Osteoblast (primary cell): ENCODE measurements around the gene PLLP. TPM values are rescaled to one million over a fixed set of nuclear protein-coding genes. Genes with fewer than 3 reads are reported as not detected.

Source experiments
- DNase-seq: peaks from one replicate; pipeline ENCODE4 v3.0.0; 2011; ENCODE audit warnings: low spot score, mixed read lengths; ENCODE audit not compliant: insufficient read length; ENCODE audit errors: missing footprints
- H2AFZ ChIP-seq: 2 replicates; pipeline ENCODE4 v1.6.0; 2011; ENCODE audit warnings: mild to moderate bottlenecking, low read length
- H3K27ac ChIP-seq: 2 replicates; pipeline ENCODE4 v1.5.1; 2011; ENCODE audit warnings: mild to moderate bottlenecking, low read depth, low read length, moderate library complexity
- H3K27me3 ChIP-seq: 2 replicates; pipeline ENCODE4 v1.6.0; 2012; ENCODE audit warnings: mild to moderate bottlenecking, control low read depth, inconsistent platforms, low read length, moderate library complexity; ENCODE audit not compliant: insufficient read depth
- H3K36me3 ChIP-seq: 2 replicates; pipeline ENCODE4 v1.5.1; 2011; ENCODE audit warnings: mild to moderate bottlenecking, low read length, control low read depth, moderate library complexity; ENCODE audit not compliant: insufficient read depth
- H3K4me1 ChIP-seq: 2 replicates; pipeline ENCODE4 v1.5.1; 2011; ENCODE audit warnings: mild to moderate bottlenecking, low read length, control low read depth, moderate library complexity; ENCODE audit not compliant: insufficient read depth
- H3K4me2 ChIP-seq: 2 replicates; pipeline ENCODE4 v1.6.0; 2011; ENCODE audit warnings: mild to moderate bottlenecking, low read length; ENCODE audit not compliant: insufficient read depth
- H3K4me3 ChIP-seq: fragments of 200-600 bp; sonication (generic); 3 replicates; pipeline ENCODE4 v1.5.1; 2012; ENCODE audit warnings: mild to moderate bottlenecking, low read length, inconsistent platforms; ENCODE audit not compliant: insufficient read depth
- H3K79me2 ChIP-seq: 2 replicates; pipeline ENCODE4 v1.6.0; 2012; ENCODE audit warnings: mild to moderate bottlenecking, low read length, control low read depth, inconsistent platforms; ENCODE audit not compliant: insufficient read depth
- H3K9me3 ChIP-seq: 2 replicates; pipeline ENCODE4 v1.5.1; 2011; ENCODE audit warnings: low read depth, low read length, control low read depth
- H4K20me1 ChIP-seq: 2 replicates; pipeline ENCODE4 v1.6.0; 2012; ENCODE audit warnings: mild to moderate bottlenecking, low read length, control low read depth; ENCODE audit not compliant: insufficient read depth
- total RNA-seq: library from RNA; depleted of rRNA; stranded (reverse); fragments of >200 nt; gene quantifications from 2 replicates; pipeline ENCODE4 v1.2.3, GENCODE V29; 2012
- TF ChIP-seq, protein P1 (sequence below): IDR thresholded peaks from 2 replicates; pipeline ENCODE4 v1.5.1; 2011; ENCODE audit warnings: mild to moderate bottlenecking, low read depth, low read length, moderate library complexity; ENCODE audit errors: extremely low read depth

The PLLP gene
- total RNA-seq, 1 donor, result under 0.01 TPM

DNA sequence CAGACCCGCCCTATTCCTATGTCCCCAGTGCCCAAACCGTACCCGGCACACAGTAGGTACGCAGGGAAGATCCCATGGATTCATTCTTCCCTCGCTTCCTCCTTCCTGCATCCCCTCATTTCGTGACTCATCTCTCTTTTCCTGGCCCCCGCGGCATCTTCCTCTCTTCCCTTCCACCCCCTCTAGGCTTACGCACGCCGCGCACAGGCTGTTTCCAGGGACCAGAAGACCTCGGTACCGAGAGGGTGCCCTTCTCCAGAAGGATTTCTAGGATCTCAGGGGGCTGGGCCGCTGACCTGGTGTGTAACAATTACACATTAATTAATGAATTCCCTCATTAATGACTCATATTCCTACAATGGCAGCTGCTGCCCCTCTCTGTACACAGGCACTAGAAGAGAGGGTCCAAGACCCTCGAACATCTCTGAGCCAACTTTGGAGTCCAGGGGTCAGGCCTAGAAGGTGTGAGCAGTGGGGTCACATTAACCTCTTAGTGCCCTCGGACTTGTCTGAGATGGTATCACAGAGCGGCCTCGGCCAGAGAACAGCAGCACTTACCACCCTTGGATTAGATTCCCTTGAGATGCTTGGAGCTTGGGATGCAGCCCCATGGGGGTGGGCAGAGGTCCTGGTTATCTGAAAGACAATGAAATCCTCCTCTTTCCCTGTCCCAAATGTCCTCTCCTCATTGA, 16.8 kb upstream of the PLLP start:
- Histone ChIP-seq H3K27ac (no peak overlapping the region), H3K4me2 (peak overlapping the region; percentile 77), H2AFZ (peak overlapping the region; percentile 60), H3K9me3 (no peaks in the 10 kb centered on the region), H4K20me1 (no peaks in the 10 kb centered on the region), H3K4me1 (peaks cover 16% of the 10 kb centered on the region), H3K27me3 (peaks cover 9% of the 10 kb centered on the region), H3K79me2 (no peaks in the 10 kb centered on the region), H3K4me3 (peak overlapping the region; percentile 18), H3K36me3 (no peaks in the 10 kb centered on the region)
- DNase-seq, result peak; percentile 45
- TF ChIP-seq, protein P1, sequence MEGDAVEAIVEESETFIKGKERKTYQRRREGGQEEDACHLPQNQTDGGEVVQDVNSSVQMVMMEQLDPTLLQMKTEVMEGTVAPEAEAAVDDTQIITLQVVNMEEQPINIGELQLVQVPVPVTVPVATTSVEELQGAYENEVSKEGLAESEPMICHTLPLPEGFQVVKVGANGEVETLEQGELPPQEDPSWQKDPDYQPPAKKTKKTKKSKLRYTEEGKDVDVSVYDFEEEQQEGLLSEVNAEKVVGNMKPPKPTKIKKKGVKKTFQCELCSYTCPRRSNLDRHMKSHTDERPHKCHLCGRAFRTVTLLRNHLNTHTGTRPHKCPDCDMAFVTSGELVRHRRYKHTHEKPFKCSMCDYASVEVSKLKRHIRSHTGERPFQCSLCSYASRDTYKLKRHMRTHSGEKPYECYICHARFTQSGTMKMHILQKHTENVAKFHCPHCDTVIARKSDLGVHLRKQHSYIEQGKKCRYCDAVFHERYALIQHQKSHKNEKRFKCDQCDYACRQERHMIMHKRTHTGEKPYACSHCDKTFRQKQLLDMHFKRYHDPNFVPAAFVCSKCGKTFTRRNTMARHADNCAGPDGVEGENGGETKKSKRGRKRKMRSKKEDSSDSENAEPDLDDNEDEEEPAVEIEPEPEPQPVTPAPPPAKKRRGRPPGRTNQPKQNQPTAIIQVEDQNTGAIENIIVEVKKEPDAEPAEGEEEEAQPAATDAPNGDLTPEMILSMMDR, result no peak

DNA sequence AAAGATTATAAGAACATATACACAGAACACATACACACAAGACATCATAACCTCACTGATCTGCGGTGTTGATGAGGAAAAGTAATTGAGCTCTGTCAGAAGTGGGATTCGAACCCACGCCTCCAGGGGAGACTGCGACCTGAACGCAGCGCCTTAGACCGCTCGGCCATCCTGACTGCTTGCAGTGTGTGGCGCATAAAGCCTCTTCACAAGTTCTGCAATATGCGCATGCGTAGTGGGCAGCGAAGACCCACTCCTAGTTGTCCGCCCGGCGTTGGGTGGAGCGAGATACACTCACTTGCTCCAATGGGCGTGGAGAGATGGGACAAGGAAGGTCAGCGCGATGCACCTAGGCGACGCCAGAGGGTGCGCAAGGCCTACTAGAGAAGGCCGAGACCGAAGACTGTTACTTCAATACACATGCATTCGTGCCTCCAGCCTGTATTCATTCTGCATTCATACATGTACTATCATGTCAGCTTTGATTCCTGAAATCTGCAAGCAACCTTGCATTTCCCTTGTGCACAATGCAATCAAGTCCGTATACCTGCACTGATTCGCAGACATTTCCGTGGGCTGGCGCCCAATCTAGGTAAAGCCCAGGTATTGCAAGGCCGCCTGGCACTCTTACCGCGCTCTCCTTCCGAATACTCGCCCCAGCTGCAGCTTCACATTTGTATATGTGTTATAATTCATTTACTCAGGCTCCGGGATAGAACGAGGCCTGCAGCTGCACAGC, 16.1 kb upstream of the PLLP start:
- H3K9me3 ChIP-seq, result no peaks in the 10 kb centered on the region
- TF ChIP-seq, protein P1, result peak; percentile 100
- H3K36me3 ChIP-seq, result no peaks in the 10 kb centered on the region
- peak overlapping the region; percentile 47 for H3K27ac ChIP-seq
- peak overlapping the region; percentile 95 for H3K4me2 ChIP-seq
- peaks cover 9% of the 10 kb centered on the region for H3K27me3 ChIP-seq
- no peaks in the 10 kb centered on the region for H4K20me1 ChIP-seq
- peak overlapping the region; percentile 77 for H3K4me3 ChIP-seq
- H3K4me1 ChIP-seq, result peaks cover 16% of the 10 kb centered on the region
- peak; percentile 94 for DNase-seq
- peak overlapping the region; percentile 60 for H2AFZ ChIP-seq
- no peaks in the 10 kb centered on the region for H3K79me2 ChIP-seq

DNA sequence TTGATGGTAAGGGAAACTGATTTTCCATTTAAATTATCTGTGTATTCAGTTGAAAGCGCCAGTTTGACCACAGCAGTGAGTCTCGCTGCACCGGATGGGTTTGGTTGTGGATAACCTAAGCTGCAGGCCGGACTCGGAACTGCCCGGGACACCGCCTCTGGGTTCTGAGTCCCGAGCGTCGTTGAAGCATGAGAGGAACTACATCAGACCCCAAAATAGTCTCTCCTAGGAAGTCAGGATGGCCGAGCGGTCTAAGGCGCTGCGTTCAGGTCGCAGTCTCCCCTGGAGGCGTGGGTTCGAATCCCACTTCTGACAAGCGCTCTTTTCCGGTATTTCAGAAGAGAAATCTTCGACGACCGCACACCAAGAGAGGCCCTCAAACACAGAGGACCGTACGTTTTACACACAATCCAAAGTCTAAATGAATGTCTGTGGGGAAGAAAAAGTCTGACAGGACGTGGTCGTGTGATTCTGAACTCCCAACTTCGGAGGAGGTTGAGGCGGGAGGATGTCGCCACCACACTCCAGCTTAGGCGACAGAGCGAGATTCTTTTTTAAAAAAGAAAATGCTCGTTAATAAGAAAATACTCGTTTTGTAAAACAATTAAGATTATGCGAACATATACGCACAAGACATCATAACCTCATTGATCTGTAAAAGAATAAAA, 15.4 kb upstream of the PLLP start:
- DNase-seq, result peak; percentile 91
- H3K36me3 ChIP-seq, result no peaks in the 10 kb centered on the region
- H3K27ac ChIP-seq, result peak overlapping the region; percentile 57
- H4K20me1 ChIP-seq, result no peaks in the 10 kb centered on the region
- peak overlapping the region; percentile 97 for H2AFZ ChIP-seq
- peaks cover 12% of the 10 kb centered on the region for H3K4me1 ChIP-seq
- TF ChIP-seq, protein P1, result peak; percentile 12
- no peaks in the 10 kb centered on the region for H3K79me2 ChIP-seq
- H3K27me3 ChIP-seq, result peaks cover 9% of the 10 kb centered on the region
- peak overlapping the region; percentile 77 for H3K4me3 ChIP-seq
- H3K9me3 ChIP-seq, result no peaks in the 10 kb centered on the region
- peak overlapping the region; percentile 95 for H3K4me2 ChIP-seq
